Liver (tissue), 9 donors: Measurements from ENCODE around the gene CDH13. TPM values are rescaled to one million over a fixed set of nuclear protein-coding genes. Genes with fewer than 3 reads are reported as not detected.

Experiments
- DNase-seq: peaks from one replicate; pipeline ENCODE4 v3.0.0-alpha.2; 2017; ENCODE audit warnings: low spot score
- H3K27ac ChIP-seq, 2 donors: one replicate each; pipeline ENCODE4 v1.7.0; 2013; ENCODE audit warnings: inconsistent platforms in 2 of 2, low read length in 2 of 2, control low read depth in 1 of 2, low read depth in 1 of 2, mild to moderate bottlenecking in 1 of 2
- H3K27me3 ChIP-seq, 4 donors: one replicate each; pipeline versions ENCODE4 v1.6.1 to v1.7.0; 2013; ENCODE audit warnings: low read length in 3 of 4, inconsistent platforms in 1 of 4, mild to moderate bottlenecking in 1 of 4, moderate library complexity in 1 of 4; ENCODE audit not compliant: control insufficient read depth in 4 of 4, insufficient read depth in 4 of 4
- H3K36me3 ChIP-seq, 4 donors: one replicate each; pipeline versions ENCODE4 v1.6.1 to v1.7.0; 2013; ENCODE audit warnings: low read length in 3 of 4, mild to moderate bottlenecking in 3 of 4, low read depth in 1 of 4, moderate library complexity in 1 of 4; ENCODE audit not compliant: control insufficient read depth in 4 of 4, insufficient read depth in 3 of 4
- H3K4me1 ChIP-seq, 4 donors: one replicate each; pipeline versions ENCODE4 v1.6.1 to v1.7.0; 2013; ENCODE audit warnings: low read length in 3 of 4, mild to moderate bottlenecking in 3 of 4, moderate library complexity in 1 of 4; ENCODE audit not compliant: control insufficient read depth in 4 of 4, insufficient read depth in 4 of 4
- H3K4me3 ChIP-seq, 3 donors: one replicate each; pipeline versions ENCODE4 v1.6.1 to v1.7.0; 2013; ENCODE audit warnings: low read length in 3 of 3, control low read depth in 1 of 3, low read depth in 1 of 3, mild to moderate bottlenecking in 1 of 3
- H3K9ac ChIP-seq, 2 donors: one replicate each; pipeline ENCODE4 v1.7.0; 2013; ENCODE audit warnings: low read length in 2 of 2, mild to moderate bottlenecking in 2 of 2, moderate library complexity in 2 of 2, control low read depth in 1 of 2, low read depth in 1 of 2
- H3K9me3 ChIP-seq, 4 donors: one replicate each; pipeline versions ENCODE4 v1.6.1 to v1.7.0; 2013; ENCODE audit warnings: low read length in 3 of 4; ENCODE audit not compliant: control insufficient read depth in 4 of 4
- EGR1 ChIP-seq, 2 donors: IDR thresholded peaks; 2 replicates each; pipeline ENCODE4 v1.6.1; 2016 to 2018; ENCODE audit warnings: antibody characterized with exemption in 2 of 2, low read depth in 2 of 2
- FOXA1 ChIP-seq: IDR thresholded peaks from 2 replicates; pipeline ENCODE4 v1.6.1; 2016; ENCODE audit warnings: antibody characterized with exemption
- FOXA2 ChIP-seq: IDR thresholded peaks from 2 replicates; pipeline ENCODE4 v1.6.1; 2016; ENCODE audit warnings: antibody characterized with exemption
- GABPA ChIP-seq, 2 donors: IDR thresholded peaks in 1 of 2; conservative IDR thresholded peaks in 1 of 2; 2 replicates each; pipeline ENCODE4 v1.6.1; 2016; ENCODE audit warnings: antibody characterized with exemption in 2 of 2, mild to moderate bottlenecking in 1 of 2, moderate library complexity in 1 of 2
- HNF4A ChIP-seq, 2 donors: conservative IDR thresholded peaks; 2 replicates each; pipeline ENCODE4 v1.6.1; 2016; ENCODE audit warnings: antibody characterized with exemption in 2 of 2, mild to moderate bottlenecking in 2 of 2
- HNF4G ChIP-seq: IDR thresholded peaks from 2 replicates; pipeline ENCODE4 v1.6.1; 2016; ENCODE audit warnings: antibody characterized with exemption
- NR2F2 ChIP-seq: IDR thresholded peaks from 2 replicates; pipeline ENCODE4 v1.6.1; 2016; ENCODE audit warnings: antibody characterized with exemption
- RAD21 ChIP-seq, 2 donors: IDR thresholded peaks; 2 replicates each; pipeline ENCODE4 v1.6.1; 2016; ENCODE audit warnings: antibody characterized with exemption in 2 of 2, mild to moderate bottlenecking in 2 of 2
- RXRA ChIP-seq, 2 donors: IDR thresholded peaks; 2 replicates each; pipeline ENCODE4 v1.6.1; 2017 to 2018; ENCODE audit warnings: antibody characterized with exemption in 2 of 2, mild to moderate bottlenecking in 1 of 2
- TAF1 ChIP-seq: conservative IDR thresholded peaks from 2 replicates; pipeline ENCODE4 v1.6.1; 2016; ENCODE audit warnings: antibody characterized with exemption, mild to moderate bottlenecking
- YY1 ChIP-seq: IDR thresholded peaks from 2 replicates; pipeline ENCODE4 v1.6.1; 2016; ENCODE audit warnings: antibody characterized with exemption, mild to moderate bottlenecking
- WGBS: extraction: QIAGEN DNeasy Blood & Tissue Kit; methylation state at CpG from one replicate; pipeline ENCODE4 v1.1.7; 2013; 5-methylcytosine and 5-hydroxymethylcytosine counted together
- polyA plus RNA-seq, 2 donors: library from polyadenylated mRNA; stranded (reverse) in 1 of 2; unstranded in 1 of 2; fragments of 200-250 nt in 1 of 2; fragments of >200 nt in 1 of 2; fragmentation: Nextera tagmentation in 1 of 2; extraction: Ambion mirVana in 1 of 2; gene quantifications; one replicate each; pipeline versions ENCODE4 v1.2.1 to v1.2.3, GENCODE V29; 2013 to 2015
- total RNA-seq, 2 donors: library from RNA; depleted of rRNA; stranded (reverse); fragments of >200 nt; gene quantifications; one replicate each; pipeline ENCODE4 v1.2.3, GENCODE V29; 2014
- TF ChIP-seq, protein P1 (sequence below): fragments of 150-350 bp; IDR thresholded peaks from 2 replicates; pipeline ENCODE4 v1.5.1; 2017; ENCODE audit warnings: improper control_type of control experiment, low read depth, low read length; ENCODE audit not compliant: missing input control
- TF ChIP-seq, protein P2 (sequence below): IDR thresholded peaks from 2 replicates; pipeline ENCODE4 v1.6.1; 2016; ENCODE audit warnings: antibody characterized with exemption
- TF ChIP-seq, protein P3 (sequence below): IDR thresholded peaks from 2 replicates; pipeline ENCODE4 v1.6.1; 2016; ENCODE audit warnings: antibody characterized with exemption
- TF ChIP-seq, protein P4 (sequence below): IDR thresholded peaks from 2 replicates; pipeline ENCODE4 v1.6.1; 2016; ENCODE audit warnings: antibody characterized with exemption, mild to moderate bottlenecking
- TF ChIP-seq, protein P5 (sequence below): IDR thresholded peaks from 2 replicates; pipeline ENCODE4 v1.6.1; 2016; ENCODE audit warnings: antibody characterized with exemption
- donor health status: healthy.
- donor health status: healthy.
- donor health status: healthy.
- donor health status: healthy.
- donor health status: healthy.

CDH13 gene
- total and polyA plus RNA-seq, 4 donors, result 0.21 to 1.5 (median 0.58) TPM

DNA sequence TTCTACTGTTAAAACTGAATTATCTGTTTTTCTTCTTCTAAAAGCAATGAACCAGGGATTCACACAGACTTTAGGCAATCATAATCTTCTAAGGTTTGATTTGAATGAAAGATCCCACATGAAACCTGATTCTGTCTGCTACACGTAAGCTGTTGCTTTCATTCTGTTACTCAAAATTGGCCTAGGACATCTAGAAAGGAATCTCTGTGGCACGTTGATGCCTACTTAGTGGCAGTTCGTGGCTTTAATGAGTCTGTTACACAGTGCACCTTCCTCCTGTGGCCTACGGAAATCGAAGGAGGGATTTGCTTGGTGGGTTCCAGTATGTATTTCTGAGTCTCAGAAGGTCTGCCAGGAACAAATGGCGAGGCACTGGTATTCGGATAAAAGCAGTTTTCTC, 691.6 kb downstream of the CDH13 start:
- TF ChIP-seq HNF4G, result no peak
- no peak for TF ChIP-seq HNF4A (conservative IDR thresholded peaks at IDR 0.05)
- TF ChIP-seq, protein P1, sequence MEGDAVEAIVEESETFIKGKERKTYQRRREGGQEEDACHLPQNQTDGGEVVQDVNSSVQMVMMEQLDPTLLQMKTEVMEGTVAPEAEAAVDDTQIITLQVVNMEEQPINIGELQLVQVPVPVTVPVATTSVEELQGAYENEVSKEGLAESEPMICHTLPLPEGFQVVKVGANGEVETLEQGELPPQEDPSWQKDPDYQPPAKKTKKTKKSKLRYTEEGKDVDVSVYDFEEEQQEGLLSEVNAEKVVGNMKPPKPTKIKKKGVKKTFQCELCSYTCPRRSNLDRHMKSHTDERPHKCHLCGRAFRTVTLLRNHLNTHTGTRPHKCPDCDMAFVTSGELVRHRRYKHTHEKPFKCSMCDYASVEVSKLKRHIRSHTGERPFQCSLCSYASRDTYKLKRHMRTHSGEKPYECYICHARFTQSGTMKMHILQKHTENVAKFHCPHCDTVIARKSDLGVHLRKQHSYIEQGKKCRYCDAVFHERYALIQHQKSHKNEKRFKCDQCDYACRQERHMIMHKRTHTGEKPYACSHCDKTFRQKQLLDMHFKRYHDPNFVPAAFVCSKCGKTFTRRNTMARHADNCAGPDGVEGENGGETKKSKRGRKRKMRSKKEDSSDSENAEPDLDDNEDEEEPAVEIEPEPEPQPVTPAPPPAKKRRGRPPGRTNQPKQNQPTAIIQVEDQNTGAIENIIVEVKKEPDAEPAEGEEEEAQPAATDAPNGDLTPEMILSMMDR, result no peak
- TF ChIP-seq FOXA2, result no peak
- no peak for TF ChIP-seq RXRA (IDR thresholded peaks at IDR 0.05)
- TF ChIP-seq, protein P2, sequence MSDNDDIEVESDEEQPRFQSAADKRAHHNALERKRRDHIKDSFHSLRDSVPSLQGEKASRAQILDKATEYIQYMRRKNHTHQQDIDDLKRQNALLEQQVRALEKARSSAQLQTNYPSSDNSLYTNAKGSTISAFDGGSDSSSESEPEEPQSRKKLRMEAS, result no peak
- TF ChIP-seq EGR1 (IDR thresholded peaks at IDR 0.05; ENCODE audit: low read depth in 2 of 2), result no peak
- TF ChIP-seq GABPA (IDR thresholded peaks at IDR 0.05 in 1 of 2, conservative IDR thresholded peaks at IDR 0.05 in 1 of 2), result no peak
- TF ChIP-seq, protein P3, sequence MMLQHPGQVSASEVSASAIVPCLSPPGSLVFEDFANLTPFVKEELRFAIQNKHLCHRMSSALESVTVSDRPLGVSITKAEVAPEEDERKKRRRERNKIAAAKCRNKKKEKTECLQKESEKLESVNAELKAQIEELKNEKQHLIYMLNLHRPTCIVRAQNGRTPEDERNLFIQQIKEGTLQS, result no peak
- TF ChIP-seq, protein P4, sequence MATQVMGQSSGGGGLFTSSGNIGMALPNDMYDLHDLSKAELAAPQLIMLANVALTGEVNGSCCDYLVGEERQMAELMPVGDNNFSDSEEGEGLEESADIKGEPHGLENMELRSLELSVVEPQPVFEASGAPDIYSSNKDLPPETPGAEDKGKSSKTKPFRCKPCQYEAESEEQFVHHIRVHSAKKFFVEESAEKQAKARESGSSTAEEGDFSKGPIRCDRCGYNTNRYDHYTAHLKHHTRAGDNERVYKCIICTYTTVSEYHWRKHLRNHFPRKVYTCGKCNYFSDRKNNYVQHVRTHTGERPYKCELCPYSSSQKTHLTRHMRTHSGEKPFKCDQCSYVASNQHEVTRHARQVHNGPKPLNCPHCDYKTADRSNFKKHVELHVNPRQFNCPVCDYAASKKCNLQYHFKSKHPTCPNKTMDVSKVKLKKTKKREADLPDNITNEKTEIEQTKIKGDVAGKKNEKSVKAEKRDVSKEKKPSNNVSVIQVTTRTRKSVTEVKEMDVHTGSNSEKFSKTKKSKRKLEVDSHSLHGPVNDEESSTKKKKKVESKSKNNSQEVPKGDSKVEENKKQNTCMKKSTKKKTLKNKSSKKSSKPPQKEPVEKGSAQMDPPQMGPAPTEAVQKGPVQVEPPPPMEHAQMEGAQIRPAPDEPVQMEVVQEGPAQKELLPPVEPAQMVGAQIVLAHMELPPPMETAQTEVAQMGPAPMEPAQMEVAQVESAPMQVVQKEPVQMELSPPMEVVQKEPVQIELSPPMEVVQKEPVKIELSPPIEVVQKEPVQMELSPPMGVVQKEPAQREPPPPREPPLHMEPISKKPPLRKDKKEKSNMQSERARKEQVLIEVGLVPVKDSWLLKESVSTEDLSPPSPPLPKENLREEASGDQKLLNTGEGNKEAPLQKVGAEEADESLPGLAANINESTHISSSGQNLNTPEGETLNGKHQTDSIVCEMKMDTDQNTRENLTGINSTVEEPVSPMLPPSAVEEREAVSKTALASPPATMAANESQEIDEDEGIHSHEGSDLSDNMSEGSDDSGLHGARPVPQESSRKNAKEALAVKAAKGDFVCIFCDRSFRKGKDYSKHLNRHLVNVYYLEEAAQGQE, result no peak
- no peak for TF ChIP-seq NR2F2
- no peak for TF ChIP-seq RAD21 (IDR thresholded peaks at IDR 0.05)
- TF ChIP-seq, protein P5, sequence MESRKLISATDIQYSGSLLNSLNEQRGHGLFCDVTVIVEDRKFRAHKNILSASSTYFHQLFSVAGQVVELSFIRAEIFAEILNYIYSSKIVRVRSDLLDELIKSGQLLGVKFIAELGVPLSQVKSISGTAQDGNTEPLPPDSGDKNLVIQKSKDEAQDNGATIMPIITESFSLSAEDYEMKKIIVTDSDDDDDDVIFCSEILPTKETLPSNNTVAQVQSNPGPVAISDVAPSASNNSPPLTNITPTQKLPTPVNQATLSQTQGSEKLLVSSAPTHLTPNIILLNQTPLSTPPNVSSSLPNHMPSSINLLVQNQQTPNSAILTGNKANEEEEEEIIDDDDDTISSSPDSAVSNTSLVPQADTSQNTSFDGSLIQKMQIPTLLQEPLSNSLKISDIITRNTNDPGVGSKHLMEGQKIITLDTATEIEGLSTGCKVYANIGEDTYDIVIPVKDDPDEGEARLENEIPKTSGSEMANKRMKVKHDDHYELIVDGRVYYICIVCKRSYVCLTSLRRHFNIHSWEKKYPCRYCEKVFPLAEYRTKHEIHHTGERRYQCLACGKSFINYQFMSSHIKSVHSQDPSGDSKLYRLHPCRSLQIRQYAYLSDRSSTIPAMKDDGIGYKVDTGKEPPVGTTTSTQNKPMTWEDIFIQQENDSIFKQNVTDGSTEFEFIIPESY, result no peak
- no peak for TF ChIP-seq TAF1
- no peak for TF ChIP-seq YY1
- TF ChIP-seq FOXA1, result no peak
- Histone ChIP-seq H3K27me3 (peaks cover 0 to 2% (median 0%) of the 10 kb centered on the region in 4 donors), H3K9me3 (no peaks in the 10 kb centered on the region), H3K9ac (no peak overlapping the region), H3K4me3 (no peak overlapping the region), H3K36me3 (no peaks in the 10 kb centered on the region), H3K4me1 (no peaks in the 10 kb centered on the region), H3K27ac (no peak overlapping the region)
- DNase-seq, result no peak
- WGBS, result 78% methylated on average over 7 of the region's 7 CpGs

DNA sequence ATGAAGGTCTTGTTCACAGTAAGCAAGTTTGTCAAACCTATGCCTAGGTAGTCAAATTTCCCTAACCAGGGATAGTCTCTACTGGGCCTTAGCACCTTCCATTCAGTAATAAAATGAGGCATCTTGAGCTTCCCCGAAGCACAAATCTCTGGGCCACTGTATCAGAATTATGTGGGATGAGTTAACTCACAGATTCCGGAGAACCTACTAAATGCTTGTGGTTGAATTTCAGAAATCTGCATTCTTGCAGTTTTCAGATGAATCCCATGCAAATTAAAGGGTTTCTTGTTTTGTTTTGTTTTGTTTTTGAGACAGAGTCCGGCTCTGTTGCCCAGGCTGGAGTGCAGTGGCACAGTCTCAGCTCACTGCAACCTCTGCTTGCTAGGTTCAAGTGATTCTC, 702.2 kb downstream of the CDH13 start:
- Histone ChIP-seq H3K4me1 (no peaks in the 10 kb centered on the region), H3K27me3 (no peaks in the 10 kb centered on the region), H3K4me3 (no peak overlapping the region), H3K9ac (no peak overlapping the region), H3K27ac (no peak overlapping the region), H3K9me3 (no peaks in the 10 kb centered on the region), H3K36me3 (no peaks in the 10 kb centered on the region)
- WGBS, result 74% methylated on average over 3 of the region's 3 CpGs
- TF ChIP-seq, protein P2, result no peak
- DNase-seq, result no peak
